ENCODE data around the gene SH2B3. TPM values are rescaled to one million over a fixed set of nuclear protein-coding genes. Genes with fewer than 3 reads are reported as not detected.
A peak's percentile ranks its signal among the peaks of the same experiment; 100 is the strongest.

SH2B3 gene
- total RNA-seq, 1 experiment from 2014 or later: 7.7 TPM

DNA sequence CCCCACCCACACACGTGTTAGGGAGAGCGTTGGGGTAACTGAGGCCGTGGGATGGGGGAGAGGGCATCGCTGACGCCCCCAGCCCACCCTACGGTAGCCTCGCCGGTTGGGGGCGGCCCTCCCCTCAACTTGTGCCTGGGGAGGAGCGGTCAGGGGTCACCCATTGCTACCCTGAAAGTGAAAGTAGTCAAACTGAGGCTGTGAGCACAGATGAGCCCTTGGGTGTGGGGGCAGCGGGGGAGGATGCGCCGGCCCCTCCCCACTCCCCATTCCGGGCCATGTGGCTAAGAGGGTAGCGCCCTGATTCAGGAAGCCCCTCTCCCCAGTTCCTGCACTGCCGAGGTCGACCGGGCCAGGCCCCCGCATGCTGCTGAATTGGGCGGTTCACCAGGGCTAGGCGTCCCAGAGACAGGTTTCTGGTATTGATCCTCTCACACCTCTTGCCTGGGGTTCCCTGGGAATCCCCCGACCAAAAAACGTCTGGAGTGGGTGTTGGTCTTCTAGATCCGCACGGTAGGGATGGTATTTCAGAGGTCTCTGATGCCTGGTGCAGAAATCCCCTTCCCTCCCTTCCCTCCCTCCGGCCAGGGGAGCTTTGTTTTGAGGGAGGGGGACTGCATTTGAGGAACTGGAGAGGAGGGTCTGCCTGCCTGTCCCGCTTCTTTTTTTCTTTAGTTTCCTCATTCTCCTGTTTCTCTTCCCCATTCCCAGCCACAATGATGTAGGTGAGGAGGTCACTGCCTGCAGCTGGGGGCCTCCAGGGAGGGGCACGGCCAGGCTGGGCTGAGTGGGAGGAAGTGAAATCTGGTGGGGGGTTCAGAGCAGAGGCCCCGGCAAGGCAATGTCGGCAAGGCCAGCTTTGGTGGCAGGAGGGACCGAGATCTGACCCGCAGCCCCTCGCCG lies 1.0 kb downstream of the SH2B3 start:
- DNase-seq (ENCODE audit: low read depth): no peak

DNA sequence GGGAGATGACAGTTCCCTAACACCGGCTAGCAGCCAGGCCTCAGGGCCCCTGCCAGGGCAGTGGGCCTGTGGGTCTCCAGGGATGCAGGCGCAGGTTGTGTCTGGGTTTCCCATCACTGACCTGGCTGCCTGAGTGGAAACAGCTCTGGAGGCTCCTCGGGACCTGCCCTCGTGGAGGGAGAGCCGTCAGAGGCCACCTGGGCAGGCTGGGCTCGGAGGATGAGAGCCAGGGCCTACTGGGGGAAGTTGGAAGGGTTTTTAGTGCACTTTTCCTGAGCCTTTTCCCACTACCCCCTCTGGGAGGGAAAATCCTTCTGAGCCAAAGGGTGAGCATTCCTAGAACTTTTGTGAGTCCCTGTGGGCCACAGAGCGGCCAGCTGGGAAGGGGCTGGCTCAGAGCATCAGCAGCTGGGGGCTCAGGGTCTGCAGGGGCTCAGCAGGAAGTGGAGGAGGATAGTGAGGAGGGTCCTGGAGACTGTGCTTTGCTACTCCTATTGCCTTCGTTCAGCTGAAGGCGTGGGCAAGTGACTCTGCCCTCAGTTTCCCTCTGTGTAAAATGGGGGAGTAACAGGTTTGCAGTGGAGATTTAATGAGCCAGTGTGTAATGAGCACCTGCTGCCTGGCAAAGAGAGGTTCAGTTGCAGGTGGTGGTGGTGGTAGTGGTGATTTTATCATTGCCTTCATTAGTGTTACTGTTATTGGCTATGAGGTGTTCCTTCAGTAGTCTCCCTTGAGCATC lies 1.8 kb downstream of the SH2B3 start:
- in situ Hi-C loops (cut with HindIII; ENCODE audit: low pct_unique_long_range_greater_than_20kb, low sequenced_read_pairs): no loop called here
- DNase-seq (ENCODE audit: low read depth): no peak

More for the DNA sequence above, 1.0 kb downstream of the SH2B3 start:
- in situ Hi-C loops (cut with HindIII; ENCODE audit: low pct_unique_long_range_greater_than_20kb, low sequenced_read_pairs): no loop called here

DNA sequence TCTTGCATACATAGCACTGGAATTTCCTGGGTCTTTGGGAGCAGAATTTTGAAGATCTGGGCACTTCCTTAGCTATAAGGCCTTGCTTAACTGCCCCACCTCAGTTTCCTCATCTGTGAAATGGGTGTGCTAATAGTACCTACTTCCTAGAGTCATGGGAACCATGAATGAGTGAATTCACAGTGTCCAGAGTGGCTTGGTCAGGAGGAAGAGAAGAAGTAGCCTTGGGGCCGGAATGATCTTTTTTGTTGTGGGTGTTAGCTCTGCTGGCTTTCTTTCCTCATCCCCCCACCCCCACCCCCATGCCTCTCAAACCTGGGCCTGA lies 2.4 kb downstream of the SH2B3 start:
- DNase-seq (ENCODE audit: low read depth): no peak
- in situ Hi-C loops (cut with HindIII; ENCODE audit: low pct_unique_long_range_greater_than_20kb, low sequenced_read_pairs): no loop called here

DNA sequence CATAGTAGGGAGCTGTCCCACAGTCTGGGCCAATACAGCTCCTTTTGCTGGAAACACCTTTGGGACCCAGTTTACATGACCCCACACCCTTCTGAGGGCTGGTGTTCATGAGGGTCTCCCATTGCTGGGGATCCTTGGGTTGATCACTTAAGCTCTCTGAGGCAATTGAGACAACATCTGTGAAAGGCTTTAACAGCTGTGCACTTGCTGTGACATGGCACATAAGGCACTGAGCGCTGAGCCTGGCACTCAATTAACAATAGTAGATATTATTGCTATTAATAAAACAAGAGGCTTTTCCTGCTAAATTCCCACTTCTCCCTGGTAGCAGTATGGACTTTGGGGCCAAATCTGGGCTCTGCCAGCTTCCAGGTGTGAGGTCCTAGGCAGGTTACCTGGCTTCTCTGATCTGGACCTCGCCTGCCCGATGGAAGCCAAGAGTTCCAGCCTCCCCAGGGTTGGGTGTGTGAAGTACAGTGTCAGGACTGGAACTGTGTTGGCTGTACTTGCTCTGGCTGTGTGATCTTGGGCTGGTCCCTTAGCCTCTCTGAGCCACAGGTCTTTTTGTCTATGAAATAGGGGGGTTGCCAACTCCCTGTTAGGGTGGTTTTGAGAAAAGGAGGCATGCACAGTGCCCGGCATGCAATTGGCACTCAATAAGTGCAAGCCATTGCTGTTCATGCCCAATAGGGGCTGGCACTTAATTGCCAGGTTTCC lies 3.1 kb downstream of the SH2B3 start:
- in situ Hi-C loops (cut with HindIII; ENCODE audit: low pct_unique_long_range_greater_than_20kb, low sequenced_read_pairs): no loop called here
- DNase-seq (ENCODE audit: low read depth): no peak

DNA sequence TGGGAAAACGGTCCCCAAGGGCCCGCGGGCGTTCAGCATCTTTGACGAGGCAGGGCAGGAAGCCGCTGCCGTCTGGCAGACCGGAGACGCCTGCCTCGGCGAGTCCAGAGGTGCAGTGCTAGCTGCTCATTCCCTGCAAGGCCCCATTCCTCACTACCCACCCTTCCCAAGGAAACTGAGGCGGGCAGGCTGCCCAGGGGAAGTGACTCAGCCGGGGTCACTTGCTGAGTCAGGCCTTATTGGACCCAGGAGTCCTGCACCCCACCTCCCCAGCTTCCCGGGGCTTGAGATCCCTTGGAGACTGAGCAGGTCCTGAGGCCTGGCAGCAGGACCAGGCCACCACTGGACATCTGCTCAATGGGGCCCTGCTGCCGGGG lies 3.7 kb downstream of the SH2B3 start:
- in situ Hi-C loops (cut with HindIII; ENCODE audit: low pct_unique_long_range_greater_than_20kb, low sequenced_read_pairs): no loop called here
- DNase-seq (ENCODE audit: low read depth): peak; percentile 40

DNA sequence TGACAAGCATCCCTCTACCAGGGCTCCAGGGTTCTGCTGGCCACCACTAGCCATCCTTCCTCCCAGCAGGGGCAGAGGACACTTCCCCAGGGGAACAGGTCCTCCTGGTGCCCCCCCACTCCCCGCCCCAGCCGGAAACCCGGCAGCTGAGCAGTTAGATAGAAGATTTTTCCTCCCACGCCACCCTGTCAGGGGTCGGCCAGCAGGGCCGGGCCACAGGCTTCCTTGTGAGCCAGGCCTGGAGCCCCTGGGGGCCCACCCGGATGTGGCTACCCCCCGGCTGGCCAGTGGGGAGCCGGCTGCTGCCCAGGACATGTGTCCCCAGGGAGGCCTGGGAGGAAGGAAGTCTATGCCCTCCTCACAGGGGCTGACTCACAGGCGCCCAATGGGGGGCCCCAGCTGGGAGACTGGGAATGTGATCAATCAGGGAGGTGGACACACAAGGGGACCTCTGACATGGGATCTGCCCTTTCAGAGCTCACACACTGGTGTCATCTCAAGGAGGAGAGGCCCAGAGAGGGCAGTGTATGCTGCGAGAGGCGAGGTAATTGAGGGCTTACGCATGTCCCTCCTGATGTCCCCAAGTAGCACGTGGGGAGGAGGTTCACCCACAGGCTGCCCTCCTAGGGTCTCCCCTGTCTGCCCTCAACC lies 4.2 kb downstream of the SH2B3 start:
- peak; percentile 52 for DNase-seq (ENCODE audit: low read depth)
- in situ Hi-C loops (cut with HindIII; ENCODE audit: low pct_unique_long_range_greater_than_20kb, low sequenced_read_pairs): no loop called here

DNA sequence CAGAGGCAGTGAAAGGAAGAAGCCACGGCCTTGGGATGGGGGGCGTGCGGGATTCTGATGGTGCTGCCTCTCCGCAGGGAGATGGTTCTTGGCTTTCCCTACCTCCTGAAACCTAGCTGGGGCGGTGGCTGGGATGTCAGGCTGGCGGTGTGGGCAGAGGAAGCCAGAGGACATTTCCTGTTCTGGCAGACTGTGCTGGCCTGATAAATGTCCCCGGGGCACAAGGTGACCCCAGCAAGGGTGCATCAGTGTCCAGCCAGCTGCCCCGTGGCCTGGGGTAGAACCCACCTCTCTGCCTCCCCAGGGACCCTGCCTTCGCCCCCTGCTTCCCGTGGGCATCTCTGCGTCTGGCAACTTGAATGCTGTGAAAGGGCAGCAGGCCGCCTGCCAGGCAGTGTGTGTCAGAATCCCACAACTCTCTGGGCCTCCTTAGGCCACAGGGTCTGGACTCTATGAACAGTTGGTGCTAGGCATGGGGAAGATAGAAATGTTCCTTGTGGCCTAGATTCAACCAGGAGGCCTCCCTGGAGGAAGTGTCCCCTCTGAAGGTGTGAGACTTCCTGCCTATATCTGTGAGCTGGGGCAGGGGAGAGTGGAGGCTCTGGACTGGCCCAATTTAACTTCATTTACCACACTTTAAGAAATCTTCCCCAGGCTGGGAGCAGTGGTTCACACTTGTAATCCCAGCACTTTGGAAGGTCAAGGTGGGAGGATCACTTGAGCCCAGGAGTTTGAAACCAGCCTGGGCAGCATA lies 4.9 kb downstream of the SH2B3 start:
- no peak for DNase-seq (ENCODE audit: low read depth)
- in situ Hi-C loops (cut with HindIII; ENCODE audit: low pct_unique_long_range_greater_than_20kb, low sequenced_read_pairs): no loop called here

DNA sequence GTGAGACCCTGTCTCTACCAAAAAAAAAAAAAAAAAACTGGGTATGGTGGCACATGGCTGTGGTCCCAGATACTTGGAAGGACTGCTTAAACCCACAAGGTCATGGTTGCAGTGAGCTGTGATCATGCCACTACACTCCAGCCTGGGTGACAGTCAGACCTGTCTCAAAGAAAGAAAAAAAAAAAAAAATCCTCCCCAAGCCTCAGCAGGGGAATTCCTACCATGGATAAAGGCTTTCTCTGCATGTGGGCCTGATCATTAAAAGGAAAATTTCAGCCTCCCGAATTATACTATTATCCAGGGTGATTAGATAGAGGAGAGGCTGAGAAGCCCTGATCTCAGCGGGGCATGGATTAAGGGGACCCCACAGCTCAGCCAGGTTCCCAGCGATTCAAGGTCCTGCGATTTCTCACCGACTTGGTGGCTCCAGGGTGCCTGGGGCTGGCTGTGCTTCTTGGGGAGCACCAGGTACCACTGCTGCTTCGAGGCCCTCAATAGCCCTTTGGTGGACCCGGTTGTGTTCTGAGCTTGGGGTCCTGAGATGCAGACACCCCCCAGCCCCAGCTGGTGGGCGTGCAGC lies 5.6 kb downstream of the SH2B3 start:
- DNase-seq (ENCODE audit: low read depth): peak; percentile 40
- in situ Hi-C loops (cut with HindIII; ENCODE audit: low pct_unique_long_range_greater_than_20kb, low sequenced_read_pairs): no loop called here

DNA sequence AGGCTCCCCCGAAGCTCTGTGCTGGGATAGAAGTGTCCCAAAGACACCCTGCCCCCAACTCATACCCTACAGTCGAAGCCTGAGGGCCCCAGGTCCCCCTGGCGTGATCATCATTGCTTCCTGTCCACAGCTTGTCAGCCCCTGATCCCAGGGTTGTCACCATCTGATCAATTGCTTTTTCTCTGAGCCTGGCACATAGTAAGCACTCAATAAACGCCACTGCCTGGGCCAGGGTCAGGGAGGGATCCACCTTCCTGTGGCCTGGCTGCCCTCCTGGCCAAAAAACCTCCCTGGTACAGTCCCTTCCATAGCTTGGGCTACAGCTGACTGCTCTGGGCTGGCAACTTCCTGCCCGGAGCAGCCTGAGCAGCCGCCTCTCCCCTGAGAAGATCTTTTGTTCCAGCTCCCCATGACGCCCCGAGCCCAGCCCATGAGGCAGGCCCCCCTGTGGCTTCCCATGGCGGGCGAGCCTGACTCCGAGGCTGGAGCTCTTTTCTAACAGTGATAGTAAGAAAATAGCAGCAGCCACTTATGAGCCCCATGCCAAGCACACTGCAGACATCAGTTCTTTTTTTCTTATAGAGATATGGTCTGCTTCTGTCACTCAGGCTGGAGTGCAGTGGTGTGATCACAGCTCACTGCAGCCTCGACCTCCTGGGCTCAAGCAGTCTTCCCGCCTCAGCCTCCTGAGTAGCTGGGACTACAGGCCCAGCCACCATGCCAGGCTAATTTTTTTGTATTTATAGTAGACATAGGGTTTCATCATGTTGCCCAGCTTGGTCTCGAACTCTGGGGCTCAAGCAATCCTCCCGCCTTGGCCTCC lies 6.5 kb downstream of the SH2B3 start:
- peak; percentile 26 for DNase-seq (ENCODE audit: low read depth)
- in situ Hi-C loops (cut with HindIII; ENCODE audit: low pct_unique_long_range_greater_than_20kb, low sequenced_read_pairs): no loop called here

DNA sequence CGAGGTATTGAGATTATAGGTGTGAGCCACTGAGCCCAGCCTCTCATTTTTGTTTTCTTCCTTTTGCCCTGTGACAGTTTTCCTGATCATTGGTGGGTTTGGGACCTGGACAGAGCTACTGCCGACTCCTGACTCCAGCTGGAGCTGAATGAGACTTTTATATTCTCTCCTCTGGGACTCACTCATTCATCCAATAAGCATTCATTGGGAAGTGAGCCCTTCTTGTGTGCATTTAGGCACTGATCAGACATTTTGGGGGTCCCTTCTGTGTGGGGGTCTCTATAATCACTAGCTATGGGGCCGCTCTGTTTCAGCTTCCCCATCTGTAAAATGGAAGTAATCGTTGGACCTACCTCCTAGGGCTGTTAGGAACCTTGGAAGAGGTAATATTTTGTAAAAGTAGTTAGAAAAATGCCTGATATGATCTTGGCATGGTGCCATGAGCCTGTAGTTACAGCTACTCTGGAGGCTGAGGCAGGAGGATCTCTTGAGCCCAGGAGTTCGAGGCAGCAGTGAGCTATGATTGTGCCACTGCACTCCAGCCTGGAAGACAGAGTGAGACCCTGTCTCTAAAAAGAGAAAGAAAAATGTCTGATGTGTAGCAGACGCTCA lies 7.2 kb downstream of the SH2B3 start:
- in situ Hi-C loops (cut with HindIII; ENCODE audit: low pct_unique_long_range_greater_than_20kb, low sequenced_read_pairs): no loop called here
- peak; percentile 12 for DNase-seq (ENCODE audit: low read depth)

DNA sequence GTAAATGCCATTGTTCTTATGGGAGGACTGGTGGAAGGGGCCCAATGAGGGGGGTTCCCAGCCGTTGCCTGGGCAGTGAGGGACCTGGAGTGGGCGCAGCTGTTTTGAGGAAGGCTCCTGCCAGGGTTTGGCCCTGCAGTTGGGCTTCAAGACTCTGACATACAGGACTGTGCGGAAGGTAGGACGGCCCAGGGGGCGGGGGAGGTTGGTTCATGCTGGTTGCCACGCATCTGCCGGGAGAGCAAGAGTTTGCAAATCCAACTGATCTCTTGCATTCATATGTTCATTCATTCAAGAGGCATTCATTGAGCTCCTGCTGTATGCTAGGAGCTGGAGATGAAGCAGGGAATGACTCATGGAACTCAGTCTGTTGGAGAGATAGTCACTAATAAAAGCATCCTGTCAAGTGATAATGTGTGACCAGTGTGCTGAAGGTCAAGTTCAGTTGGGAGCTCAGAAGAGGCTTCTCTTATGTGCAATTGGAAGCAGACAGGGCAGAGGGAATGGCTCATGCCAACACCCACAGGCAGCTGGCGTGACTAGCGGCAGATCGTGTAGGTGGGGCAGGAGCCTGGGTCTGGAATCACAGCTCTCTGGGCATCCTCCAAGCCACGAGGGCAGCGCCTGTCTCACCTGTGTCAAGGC lies 7.8 kb downstream of the SH2B3 start:
- peak; percentile 79 for DNase-seq (ENCODE audit: low read depth)
- in situ Hi-C loops (cut with HindIII; ENCODE audit: low pct_unique_long_range_greater_than_20kb, low sequenced_read_pairs): no loop called here

DNA sequence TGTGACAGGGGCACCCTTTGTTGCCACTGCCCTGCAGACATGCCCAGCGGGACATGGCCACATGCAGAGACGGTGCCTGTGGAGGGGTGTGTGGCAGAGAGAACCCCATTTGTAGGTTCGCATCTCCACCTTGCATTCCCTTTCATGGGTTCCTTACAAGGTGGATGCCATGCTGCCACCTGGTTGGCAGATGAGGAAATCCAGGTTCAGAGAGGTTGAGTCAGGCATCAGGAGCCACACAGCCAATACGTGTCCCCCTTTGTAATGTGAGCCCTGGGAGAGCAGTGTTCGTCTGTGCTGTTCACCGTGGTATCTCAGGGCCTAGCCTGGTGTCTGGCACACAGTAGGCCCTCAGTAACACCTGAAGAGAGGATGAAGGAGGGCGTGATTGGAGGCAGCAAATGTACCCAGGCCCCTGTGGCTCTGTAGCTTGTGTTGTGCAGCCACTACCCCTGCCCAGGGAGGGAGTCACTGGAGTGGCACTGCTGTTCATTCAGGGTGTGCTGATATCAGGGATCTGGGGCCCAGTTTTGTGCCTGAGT lies 9.1 kb downstream of the SH2B3 start:
- in situ Hi-C loops (cut with HindIII; ENCODE audit: low pct_unique_long_range_greater_than_20kb, low sequenced_read_pairs): no loop called here
- no peak for DNase-seq (ENCODE audit: low read depth)

DNA sequence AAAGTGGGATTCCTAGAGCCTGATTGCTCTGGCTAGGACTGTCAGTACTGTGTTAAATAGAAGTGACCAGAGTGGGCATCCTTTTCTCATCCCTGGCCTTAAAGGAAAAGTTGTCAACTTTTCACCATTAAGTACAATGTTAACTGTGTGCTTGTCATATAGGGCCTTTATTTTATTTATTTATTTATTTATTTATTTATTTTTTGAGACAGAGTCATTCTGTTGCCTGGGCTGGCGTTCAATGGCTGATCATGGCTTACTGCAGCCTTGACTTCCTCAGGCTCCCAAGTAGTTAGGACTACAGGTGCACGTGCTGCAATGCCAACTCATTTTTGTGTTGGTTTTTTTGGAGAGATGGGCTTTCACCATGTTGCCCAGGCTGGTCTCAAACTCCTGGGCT lies 11.6 kb downstream of the SH2B3 start:
- DNase-seq (ENCODE audit: low read depth): no peak
- in situ Hi-C loops (cut with HindIII; ENCODE audit: low pct_unique_long_range_greater_than_20kb, low sequenced_read_pairs): no loop called here

DNA sequence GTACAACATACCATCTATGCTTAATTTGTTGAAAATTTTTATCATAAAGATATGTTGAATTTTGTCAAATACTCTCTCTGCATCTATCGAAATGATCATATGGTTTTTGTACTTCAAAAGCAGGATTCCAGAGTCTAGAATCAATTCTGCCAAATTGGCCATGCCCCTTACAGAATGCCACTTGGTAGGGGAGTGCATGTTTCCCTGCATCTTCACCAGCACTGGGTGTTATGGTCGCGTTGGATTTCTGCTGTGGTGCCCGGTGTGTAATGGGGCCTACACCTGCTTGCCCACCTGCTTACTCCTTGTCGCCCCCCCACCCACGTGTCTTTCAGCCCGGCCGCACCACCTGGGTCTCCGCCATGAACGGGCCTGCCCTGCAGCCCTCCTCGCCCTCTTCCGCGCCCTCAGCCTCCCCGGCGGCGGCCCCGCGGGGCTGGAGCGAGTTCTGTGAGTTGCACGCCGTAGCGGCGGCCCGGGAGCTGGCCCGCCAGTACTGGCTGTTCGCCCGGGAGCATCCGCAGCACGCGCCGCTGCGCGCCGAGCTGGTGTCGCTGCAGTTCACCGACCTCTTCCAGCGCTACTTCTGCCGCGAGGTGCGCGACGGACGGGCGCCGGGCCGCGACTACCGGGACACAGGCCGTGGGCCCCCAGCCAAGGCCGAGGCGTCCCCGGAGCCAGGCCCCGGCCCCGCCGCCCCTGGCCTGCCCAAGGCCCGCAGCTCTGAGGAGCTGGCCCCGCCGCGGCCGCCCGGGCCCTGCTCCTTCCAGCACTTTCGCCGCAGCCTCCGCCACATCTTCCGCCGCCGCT lies 12.3 kb downstream of the SH2B3 start:
- no peak for DNase-seq (ENCODE audit: low read depth)
- in situ Hi-C loops (cut with HindIII; ENCODE audit: low pct_unique_long_range_greater_than_20kb, low sequenced_read_pairs): no loop called here

DNA sequence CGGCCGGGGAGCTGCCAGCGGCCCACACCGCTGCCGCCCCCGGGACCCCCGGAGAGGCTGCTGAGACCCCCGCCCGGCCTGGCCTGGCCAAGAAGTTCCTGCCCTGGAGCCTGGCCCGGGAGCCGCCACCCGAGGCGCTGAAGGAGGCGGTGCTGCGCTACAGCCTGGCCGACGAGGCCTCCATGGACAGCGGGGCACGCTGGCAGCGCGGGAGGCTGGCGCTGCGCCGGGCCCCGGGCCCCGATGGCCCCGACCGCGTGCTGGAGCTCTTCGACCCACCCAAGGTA lies 12.8 kb downstream of the SH2B3 start:
- in situ Hi-C loops (cut with HindIII; ENCODE audit: low pct_unique_long_range_greater_than_20kb, low sequenced_read_pairs): no loop called here
- DNase-seq (ENCODE audit: low read depth): no peak
